DOHH2 (cell line): ENCODE data around the gene IFITM1.

Experiments used
- H3F3A ChIP-seq: fragments of 200-600 bp; sonication (generic), shearing (Covaris generic); 2 replicates; pipeline ENCODE4 v1.6.0; 2016; ENCODE audit warnings: antibody characterized with exemption, mild to moderate bottlenecking; ENCODE audit not compliant: control insufficient read depth, insufficient read depth
- H3K27ac ChIP-seq: fragments of 200-600 bp; sonication (generic); 2 replicates; pipeline ENCODE4 v1.5.1; 2014; ENCODE audit warnings: low read depth, mild to moderate bottlenecking, low read length, moderate library complexity
- H3K27me3 ChIP-seq: fragments of 200-600 bp; sonication (generic); 2 replicates; pipeline ENCODE4 v1.6.1; 2014; ENCODE audit warnings: mild to moderate bottlenecking, low read length, mixed read lengths; ENCODE audit not compliant: control insufficient read depth
- H3K36me3 ChIP-seq: fragments of 200-600 bp; sonication (generic); 2 replicates; pipeline ENCODE4 v1.6.1; 2014; ENCODE audit warnings: mild to moderate bottlenecking, low read length, moderate library complexity, mixed read lengths; ENCODE audit not compliant: control insufficient read depth
- H3K4me1 ChIP-seq: fragments of 200-600 bp; sonication (generic); 2 replicates; pipeline ENCODE4 v1.6.1; 2014; ENCODE audit warnings: mild to moderate bottlenecking, low read length, mixed read lengths; ENCODE audit not compliant: control insufficient read depth
- H3K4me2 ChIP-seq: fragments of 200-600 bp; sonication (generic); 2 replicates; pipeline ENCODE4 v1.6.0; 2014; ENCODE audit warnings: mild to moderate bottlenecking, low read length, moderate library complexity
- H3K4me3 ChIP-seq: fragments of 200-600 bp; sonication (generic); 2 replicates; pipeline ENCODE4 v1.5.1; 2014; ENCODE audit warnings: mild to moderate bottlenecking, low read length, mixed read lengths
- H3K79me2 ChIP-seq: fragments of 200-600 bp; sonication (generic); 2 replicates; pipeline ENCODE4 v1.6.1; 2014; ENCODE audit warnings: mild to moderate bottlenecking, low read length, mixed read lengths; ENCODE audit not compliant: control insufficient read depth
- H3K9me2 ChIP-seq: fragments of 200-600 bp; sonication (generic); replicated peaks from 2 replicates; pipeline ENCODE4 v1.6.1; 2014; ENCODE audit warnings: mild to moderate bottlenecking, low read length, mixed read lengths; ENCODE audit not compliant: control insufficient read depth
- H3K9me3 ChIP-seq: fragments of 200-600 bp; sonication (generic); 2 replicates; pipeline ENCODE4 v1.6.1; 2014; ENCODE audit warnings: antibody characterized with exemption, low read length, mixed read lengths; ENCODE audit not compliant: control insufficient read depth, insufficient read depth
- H4K20me1 ChIP-seq: fragments of 200-600 bp; sonication (generic); 2 replicates; pipeline ENCODE4 v1.6.0; 2014; ENCODE audit warnings: low read depth, mild to moderate bottlenecking, antibody characterized with exemption, low read length, moderate library complexity; ENCODE audit not compliant: control insufficient read depth, insufficient read depth
- CTCF ChIP-seq: fragments of 200-600 bp; sonication (generic); IDR thresholded peaks from one replicate; pipeline ENCODE4 v1.5.1; 2014; ENCODE audit warnings: antibody characterized with exemption, mild to moderate bottlenecking, low read depth, low read length; ENCODE audit not compliant: poor library complexity, severe bottlenecking
- EZH2phosphoT487 ChIP-seq: fragments of 200-600 bp; sonication (generic); IDR thresholded peaks from 2 replicates; pipeline ENCODE4 v1.6.1; 2017; ENCODE audit warnings: borderline replicate concordance, mild to moderate bottlenecking, antibody characterized with exemption, low read length, moderate library complexity, mixed read lengths

The IFITM1 gene

GRCh38 chr11:351411-351810, 37.6 kb downstream of the IFITM1 start:
- H3K4me1 ChIP-seq, result peaks cover 26% of the 10 kb centered on the region
- no peaks in the 10 kb centered on the region for H3K9me2 ChIP-seq
- TF ChIP-seq CTCF (no peak), EZH2phosphoT487 (no peak)
- no peak overlapping the region for H3K4me3 ChIP-seq
- H3K79me2 ChIP-seq, result no peaks in the 10 kb centered on the region
- no peak overlapping the region for H3K27ac ChIP-seq
- no peak overlapping the region for H3K4me2 ChIP-seq
- H3K9me3 ChIP-seq, result peaks cover 2% of the 10 kb centered on the region; the same call in 1 of the 2 replicates
- H3K27me3 ChIP-seq, result peaks cover 8% of the 10 kb centered on the region; the same call in 1 of the 2 replicates
- H3F3A ChIP-seq, result peaks cover 13% of the 10 kb centered on the region
- H3K36me3 ChIP-seq, result no peaks in the 10 kb centered on the region
- no peaks in the 10 kb centered on the region for H4K20me1 ChIP-seq

- no peaks in the 10 kb centered on the region for H3K36me3 ChIP-seq
- peaks cover 7% of the 10 kb centered on the region; the same call in 1 of the 2 replicates for H3K9me3 ChIP-seq
- H3K9me2 ChIP-seq, result no peaks in the 10 kb centered on the region
- H3K79me2 ChIP-seq, result no peaks in the 10 kb centered on the region
- no peak overlapping the region for H3K4me2 ChIP-seq
- peaks cover 8% of the 10 kb centered on the region; the same call in 1 of the 2 replicates for H3K27me3 ChIP-seq
- no peak overlapping the region for H3K27ac ChIP-seq
- no peaks in the 10 kb centered on the region for H4K20me1 ChIP-seq
- H3F3A ChIP-seq, result peaks cover 22% of the 10 kb centered on the region
- H3K4me3 ChIP-seq, result no peak overlapping the region
- TF ChIP-seq CTCF (no peak), EZH2phosphoT487 (no peak)
- peaks cover 26% of the 10 kb centered on the region for H3K4me1 ChIP-seq
These were observed 38.7 kb downstream of the IFITM1 start for GRCh38 chr11:352456-353031.

- Histone ChIP-seq H3K4me1 (peaks cover 26% of the 10 kb centered on the region), H3K27ac (no peak overlapping the region)
These were observed 39.5 kb downstream of the IFITM1 start for GRCh38 chr11:353179-353873.

More at GRCh38 chr11:353179-353873, 39.5 kb downstream of the IFITM1 start:
- Histone ChIP-seq H3K27me3 (peaks cover 6% of the 10 kb centered on the region; the same call in 1 of the 2 replicates), H3K9me3 (peaks cover 7% of the 10 kb centered on the region; the same call in 1 of the 2 replicates), H4K20me1 (no peaks in the 10 kb centered on the region), H3K9me2 (no peaks in the 10 kb centered on the region), H3K4me3 (no peak overlapping the region), H3K4me2 (no peak overlapping the region), H3F3A (peaks cover 22% of the 10 kb centered on the region), H3K36me3 (no peaks in the 10 kb centered on the region), H3K79me2 (no peaks in the 10 kb centered on the region)
- TF ChIP-seq CTCF, result no peak
- no peak for TF ChIP-seq EZH2phosphoT487
